ENCODE measurements around the gene SHC4.

Gene SHC4

GRCh38 chr15:48775546-48775945 is 188.2 kb downstream of the SHC4 start:
- no peak for TF ChIP-seq CTCF (IDR thresholded peaks at IDR 0.05; ENCODE audit: low read depth, low read length, missing control alignments)
- no peak for DNase-seq (ENCODE audit: low read depth)
- no peak overlapping the region for H3K4me3 ChIP-seq (ENCODE audit: low read depth, low read length)

GRCh38 chr15:48774484-48774883 is 189.2 kb downstream of the SHC4 start:
- no peak overlapping the region for H3K4me3 ChIP-seq (ENCODE audit: low read depth, low read length)
- DNase-seq (ENCODE audit: low read depth): no peak
- no peak for TF ChIP-seq CTCF (IDR thresholded peaks at IDR 0.05; ENCODE audit: low read depth, low read length, missing control alignments)
